HG02943 (cell line): ENCODE measurements around the gene FAM227B.
"Not testable (repeated sequence)": the region's sequence is repeated elsewhere in the genome, so short reads cannot be mapped to it uniquely, and the experiment has no call there.

Source experiments
- ATAC-seq: cut with Tn5 transposase; IDR thresholded peaks from one replicate; pipeline ENCODE4 v1.9.1; 2021; ENCODE audit warnings: mild to moderate bottlenecking, low read depth, moderate library complexity; ENCODE audit not compliant: unreplicated experiment

Gene FAM227B

DNA sequence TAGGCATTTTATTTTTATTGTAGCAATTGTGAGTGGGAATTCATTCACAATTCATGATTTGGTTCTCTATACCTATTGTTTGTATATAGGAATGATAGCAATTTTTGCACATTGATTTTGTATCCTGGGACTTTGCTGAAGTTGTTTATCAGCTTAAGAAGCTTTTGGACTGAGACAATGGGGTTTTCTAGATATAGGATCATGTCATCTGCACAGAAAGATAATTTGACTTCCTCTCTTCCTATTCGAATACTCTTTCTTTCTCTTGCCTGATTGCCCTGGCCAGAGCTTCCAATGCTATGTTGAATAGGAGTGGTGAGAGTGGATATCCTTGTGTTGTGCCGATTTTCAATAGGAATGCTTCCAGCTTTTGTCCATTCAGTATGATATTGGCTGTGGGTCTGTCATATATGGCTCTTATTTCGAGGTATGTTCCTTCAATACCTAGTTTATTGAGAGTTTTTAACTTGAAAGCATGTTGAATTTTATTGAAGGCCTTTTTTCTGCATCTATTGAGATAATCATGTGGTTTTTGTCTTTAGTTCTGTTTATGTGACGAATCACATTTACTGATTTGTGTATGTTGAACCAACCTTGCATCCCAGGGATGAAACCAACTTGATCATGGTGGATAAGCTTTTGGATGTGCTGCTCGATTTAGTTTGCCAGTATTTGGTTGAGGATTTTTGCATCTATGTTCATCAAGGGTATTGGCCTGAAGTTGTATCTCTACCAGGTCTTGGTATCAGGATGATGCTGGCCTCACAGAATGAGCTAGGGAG is 217.9 kb downstream of the FAM227B start:
- ATAC-seq, result not testable (repeated sequence)

DNA sequence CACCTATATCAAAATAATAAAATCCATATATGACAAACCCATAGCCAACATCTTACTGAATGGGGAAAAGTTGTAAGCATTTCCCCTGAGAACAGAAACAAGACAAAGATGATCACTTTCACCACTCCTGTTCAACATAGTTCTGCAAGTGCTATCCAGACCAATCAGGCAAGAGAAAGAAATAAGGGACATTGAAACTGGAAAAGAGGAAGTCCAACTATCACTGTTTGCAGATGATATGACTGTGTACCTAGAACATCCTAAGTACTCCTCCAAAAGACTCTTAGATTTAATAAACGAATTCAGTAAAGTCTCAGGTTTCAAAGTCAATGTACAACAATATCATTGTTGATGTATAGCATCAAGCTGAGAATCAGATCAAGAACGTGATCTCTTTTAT is 233.1 kb downstream of the FAM227B start:
- no peak for ATAC-seq

GRCh38 chr15:49383266-49383665 is 237.4 kb downstream of the FAM227B start:
- no peak for ATAC-seq

DNA sequence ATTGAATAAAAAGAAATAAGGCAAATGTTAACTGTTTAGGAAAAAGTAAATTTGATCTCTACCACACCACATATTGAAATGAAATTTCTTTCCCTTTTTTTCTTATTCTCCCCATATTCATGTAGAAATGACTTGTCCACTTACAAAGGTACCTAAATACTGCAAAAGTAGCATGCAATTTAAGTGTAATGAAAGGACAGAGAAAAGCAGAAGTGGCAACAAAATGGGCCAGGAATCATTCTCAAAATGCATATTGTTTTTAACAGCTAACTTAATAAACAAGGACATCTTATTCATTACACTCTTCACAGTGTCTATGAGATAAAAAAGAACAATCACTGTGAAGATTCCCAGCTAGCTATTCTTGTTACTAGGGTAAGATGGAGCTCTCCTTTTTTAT is 238.2 kb downstream of the FAM227B start:
- no peak for ATAC-seq

GRCh38 chr15:49380912-49381311 is 239.7 kb downstream of the FAM227B start:
- ATAC-seq, result no peak

DNA sequence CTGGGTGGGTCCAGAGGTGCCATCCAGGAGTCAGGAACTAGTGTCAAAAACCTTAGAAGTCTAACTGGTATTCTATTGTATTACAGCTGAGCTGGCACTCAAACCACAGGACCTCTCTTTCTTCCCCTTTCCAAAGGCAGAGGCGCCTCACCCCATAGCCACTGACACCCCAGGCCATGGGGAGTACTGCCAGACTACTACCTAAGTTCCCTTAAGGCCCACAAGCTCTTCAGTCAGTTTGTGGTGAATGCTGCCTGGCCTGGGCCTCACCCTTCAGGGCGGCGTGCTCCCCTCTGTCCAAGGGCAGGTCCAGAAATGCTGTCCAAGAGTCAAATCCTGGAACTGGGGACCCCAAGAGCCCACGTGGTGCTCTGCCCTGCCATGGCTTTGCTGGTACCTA is 240.6 kb downstream of the FAM227B start:
- ATAC-seq, result no peak

DNA sequence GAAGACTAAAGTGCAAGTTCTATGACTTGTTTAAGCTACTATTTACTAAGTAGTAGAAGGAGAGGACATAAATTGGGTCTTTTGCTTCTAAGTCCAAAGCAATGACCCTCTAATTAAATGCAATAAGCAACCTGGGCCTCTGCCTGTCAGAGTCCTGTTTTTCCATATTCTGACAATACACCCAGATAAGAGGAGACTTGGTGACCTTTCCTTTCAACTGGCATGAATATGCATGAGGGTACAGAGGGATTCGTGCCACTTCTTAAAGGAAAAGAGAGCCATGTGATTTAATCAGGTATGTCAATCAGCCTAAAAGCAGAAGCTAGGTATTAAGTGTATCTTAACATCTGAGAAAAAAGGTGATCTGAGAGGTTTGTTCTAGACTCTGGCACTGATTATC is 248.3 kb downstream of the FAM227B start:
- ATAC-seq, result no peak

DNA sequence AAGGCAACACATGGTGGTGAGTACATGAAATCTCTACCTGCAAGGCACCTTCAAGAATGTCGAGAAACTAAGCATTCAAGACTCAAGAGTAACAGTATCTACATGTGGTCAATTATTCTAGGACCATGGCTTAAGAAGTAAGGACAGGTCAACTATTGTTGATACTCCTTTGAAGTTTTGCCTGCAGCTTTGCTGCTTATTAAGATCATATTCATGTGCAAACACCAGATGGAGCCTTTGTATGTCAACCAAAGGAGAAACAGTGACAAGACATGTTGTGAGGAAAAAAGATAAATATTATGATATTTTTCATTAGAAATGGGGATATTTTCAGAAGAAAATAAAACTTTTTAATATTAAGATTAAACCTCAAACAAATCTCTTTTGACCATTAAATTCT is 249.8 kb downstream of the FAM227B start:
- no peak for ATAC-seq

GRCh38 chr15:49366496-49366895 is 254.1 kb downstream of the FAM227B start:
- ATAC-seq, result no peak

GRCh38 chr15:49361370-49361769 is 259.2 kb downstream of the FAM227B start:
- ATAC-seq, result no peak

DNA sequence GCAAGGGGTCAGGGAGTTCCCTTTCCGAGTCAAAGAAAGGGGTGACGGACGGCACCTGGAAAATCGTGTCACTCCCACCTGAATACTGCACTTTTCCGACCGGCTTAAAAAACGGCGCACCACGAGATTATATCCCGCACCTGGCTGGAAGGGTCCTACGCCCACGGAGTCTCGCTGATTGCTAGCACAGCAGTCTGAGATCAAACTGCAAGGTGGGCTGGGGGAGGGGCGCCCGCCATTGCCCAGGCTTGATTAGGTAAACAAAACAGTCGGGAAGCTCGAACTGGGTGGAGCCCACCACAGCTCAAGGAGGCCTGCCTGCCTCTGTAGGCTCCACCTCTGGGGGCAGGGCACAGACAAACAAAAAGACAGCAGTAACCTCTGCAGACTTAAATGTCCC is 266.2 kb downstream of the FAM227B start:
- not testable (repeated sequence) for ATAC-seq

- ATAC-seq, result no peak
Observed at GRCh38 chr15:49343546-49343945, 277.1 kb downstream of the FAM227B start.

GRCh38 chr15:49339656-49340055 is 281.0 kb downstream of the FAM227B start:
- no peak for ATAC-seq

DNA sequence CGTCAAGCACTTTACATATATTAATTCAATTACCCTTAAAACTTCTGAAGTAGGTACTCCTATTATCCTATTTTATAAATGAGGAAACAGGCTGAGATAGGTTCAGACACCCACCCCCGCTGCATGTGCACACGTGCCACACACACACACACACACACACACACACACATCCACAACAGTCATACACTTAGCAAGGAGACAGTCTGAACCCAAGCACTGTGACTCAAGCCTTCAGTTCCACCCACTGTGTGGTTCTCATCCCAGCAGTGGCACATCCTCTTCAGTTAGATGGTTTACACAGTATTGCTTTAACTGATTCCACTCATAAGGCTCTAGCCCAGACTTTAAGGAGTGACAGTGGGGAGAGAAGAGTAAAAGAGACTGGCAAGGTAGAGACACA is 288.7 kb downstream of the FAM227B start:
- ATAC-seq, result no peak

DNA sequence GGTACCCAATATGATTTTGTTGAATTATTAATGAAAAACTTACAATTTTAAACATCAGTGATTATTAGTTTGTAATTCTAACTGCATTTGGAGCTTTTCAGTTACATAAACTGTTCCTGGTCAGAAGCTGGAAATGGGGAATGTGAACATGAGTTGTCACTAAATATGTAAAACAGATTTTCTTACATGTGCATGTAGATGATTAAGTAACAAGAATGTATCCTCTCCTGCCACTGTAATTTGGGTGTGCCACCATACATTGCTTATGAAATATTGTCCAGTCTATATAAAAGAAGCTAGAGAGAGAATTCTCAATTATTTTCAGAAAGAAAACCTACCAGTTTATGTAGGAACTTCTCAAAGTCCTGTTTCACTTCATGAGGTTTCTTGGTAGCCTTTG is 289.2 kb downstream of the FAM227B start:
- ATAC-seq, result no peak

- ATAC-seq, result no peak
Observed at GRCh38 chr15:49330166-49330565, 290.5 kb downstream of the FAM227B start.

- ATAC-seq, result no peak
Observed at GRCh38 chr15:49328941-49329340, 291.7 kb downstream of the FAM227B start.

DNA sequence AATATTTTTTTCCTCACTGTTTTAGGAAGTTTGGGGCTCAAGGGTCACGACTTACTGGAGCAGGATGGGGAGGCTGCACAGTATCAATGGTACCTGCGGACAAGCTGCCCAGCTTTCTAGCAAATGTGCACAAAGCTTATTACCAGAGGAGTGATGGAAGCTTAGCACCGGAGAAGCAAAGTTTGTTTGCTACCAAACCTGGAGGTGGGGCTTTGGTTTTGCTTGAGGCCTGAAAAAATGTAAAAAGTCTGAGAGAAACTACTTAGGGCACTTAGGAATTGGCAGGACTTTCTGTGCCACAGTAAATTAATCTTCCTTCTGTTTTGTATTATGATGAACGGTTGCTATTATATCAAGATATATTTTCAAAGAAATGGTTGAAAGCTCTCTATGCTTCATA is 292.7 kb downstream of the FAM227B start:
- no peak for ATAC-seq

GRCh38 chr15:49323207-49323606 is 297.4 kb downstream of the FAM227B start:
- no peak for ATAC-seq

GRCh38 chr15:49320351-49320750 is 300.3 kb downstream of the FAM227B start:
- ATAC-seq, result no peak

DNA sequence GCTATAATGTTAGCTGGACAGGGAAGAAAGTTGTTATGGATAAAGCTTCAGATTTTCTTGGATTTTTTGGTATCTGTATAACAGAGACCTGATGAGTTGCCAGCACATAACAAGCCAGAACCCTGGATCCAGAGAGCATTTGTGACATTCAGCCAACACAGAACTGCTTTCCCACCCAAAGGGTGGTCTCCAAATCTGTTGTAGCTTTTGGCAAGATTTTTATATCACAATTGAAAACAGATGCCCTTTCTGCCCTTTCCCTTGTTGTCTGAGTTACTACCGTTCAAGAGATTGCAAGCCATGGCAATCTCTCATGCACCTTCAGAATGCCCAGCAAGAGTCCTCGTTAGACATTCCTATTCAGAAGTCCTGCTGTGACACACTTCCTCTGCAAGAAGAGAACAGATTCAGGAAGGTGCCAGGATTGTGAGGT is 305.2 kb downstream of the FAM227B start:
- no peak for ATAC-seq

GRCh38 chr15:49314716-49315115 is 305.9 kb downstream of the FAM227B start:
- ATAC-seq, result no peak

GRCh38 chr15:49313650-49314049 is 307.0 kb downstream of the FAM227B start:
- no peak for ATAC-seq
